Keratinocyte (primary cell): Measurements from ENCODE around the gene NRP2. TPM values are rescaled to one million over a fixed set of nuclear protein-coding genes. Genes with fewer than 3 reads are reported as not detected.

ENCODE experiments used
- DNase-seq: peaks from one replicate; pipeline ENCODE4 v3.0.0-alpha.2; 2011; ENCODE audit warnings: low read depth, missing footprints, low spot score
- FAIRE-seq: peaks from 2 replicates; lab custom pipeline; 2011; peaks lifted over from hg19 to GRCh38; lab: Jason Lieb, UNC
- H2AFZ ChIP-seq: 2 replicates; pipeline ENCODE4 v1.6.0; 2012; ENCODE audit warnings: low read length, control low read depth, inconsistent platforms; ENCODE audit not compliant: control insufficient read depth
- H3K27ac ChIP-seq: 2 replicates; pipeline ENCODE4 v1.5.1; 2011; ENCODE audit warnings: low read length; ENCODE audit not compliant: control insufficient read depth, insufficient read depth
- H3K27me3 ChIP-seq: 3 replicates; pipeline ENCODE4 v1.6.0; 2011; ENCODE audit warnings: low read length; ENCODE audit not compliant: control insufficient read depth, insufficient read depth; ENCODE audit errors: extremely low read depth
- H3K36me3 ChIP-seq, 2 experiments: 2 replicates in 1 of 2; 3 replicates in 1 of 2; pipeline ENCODE4 v1.5.1; 2011; ENCODE audit warnings: low read length in 2 of 2, mild to moderate bottlenecking in 1 of 2; ENCODE audit not compliant: control insufficient read depth in 2 of 2, insufficient read depth in 2 of 2; ENCODE audit errors: extremely low read depth in 1 of 2
- H3K4me1 ChIP-seq: 3 replicates; pipeline ENCODE4 v1.5.1; 2011; ENCODE audit warnings: low read length; ENCODE audit not compliant: control insufficient read depth, insufficient read depth; ENCODE audit errors: extremely low read depth
- H3K4me2 ChIP-seq: 3 replicates; pipeline ENCODE4 v1.6.0; 2011; ENCODE audit warnings: low read depth, low read length; ENCODE audit not compliant: control insufficient read depth, insufficient read depth; ENCODE audit errors: extremely low read depth
- H3K4me3 ChIP-seq, 3 experiments: fragments of 200-600 bp in 1 of 3; sonication (generic) in 1 of 3; 2 replicates in 2 of 3; 3 replicates in 1 of 3; pipeline ENCODE4 v1.5.1; 2011 to 2016; ENCODE audit warnings: low read length in 3 of 3, mild to moderate bottlenecking in 3 of 3, control low read depth in 2 of 3, inconsistent platforms in 1 of 3, low read depth in 1 of 3, mixed read lengths in 1 of 3, mixed run types in 1 of 3, moderate library complexity in 1 of 3; ENCODE audit not compliant: control insufficient read depth in 2 of 3, insufficient read depth in 2 of 3; ENCODE audit errors: extremely low read depth in 1 of 3
- H3K79me2 ChIP-seq: 2 replicates; pipeline ENCODE4 v1.6.0; 2012; ENCODE audit warnings: low read length; ENCODE audit not compliant: control insufficient read depth, insufficient read depth
- H3K9ac ChIP-seq: 3 replicates; pipeline ENCODE4 v1.6.0; 2011; ENCODE audit warnings: low read length; ENCODE audit not compliant: control insufficient read depth, insufficient read depth; ENCODE audit errors: extremely low read depth
- H3K9me1 ChIP-seq: 3 replicates; pipeline ENCODE4 v1.6.0; 2011; ENCODE audit warnings: low read length; ENCODE audit not compliant: control insufficient read depth, insufficient read depth; ENCODE audit errors: extremely low read depth
- H3K9me3 ChIP-seq: 2 replicates; pipeline ENCODE4 v1.5.1; 2012; ENCODE audit warnings: low read depth, low read length; ENCODE audit not compliant: control insufficient read depth
- H4K20me1 ChIP-seq: 3 replicates; pipeline ENCODE4 v1.6.0; 2011; ENCODE audit warnings: low read length; ENCODE audit not compliant: control insufficient read depth, insufficient read depth; ENCODE audit errors: extremely low read depth
- CTCF ChIP-seq, 3 experiments: IDR thresholded peaks in 1 of 3; conservative IDR thresholded peaks in 1 of 3; optimal IDR thresholded peaks in 1 of 3; 2 replicates in 2 of 3; 3 replicates in 1 of 3; pipeline versions ENCODE3 to v1.5.1; 2011; ENCODE audit warnings: low read length in 3 of 3, mild to moderate bottlenecking in 3 of 3, moderate library complexity in 2 of 3, control low read depth in 1 of 3, inconsistent platforms in 1 of 3; ENCODE audit not compliant: insufficient read depth in 2 of 3; ENCODE audit errors: extremely low read depth in 1 of 3
- EZH2 ChIP-seq: IDR thresholded peaks from one replicate; pipeline ENCODE4 v1.6.1; 2012; ENCODE audit warnings: inconsistent platforms, mild to moderate bottlenecking, low read length, moderate library complexity
- dilution Hi-C: fragments of 300-500 bp; cut with MboI; formaldehyde crosslinking; loops from one replicate; pipeline ENCODE4 v1.7.0; 2020; ENCODE audit warnings: low sequenced_read_pairs; ENCODE audit not compliant: extremely low pct_ligation_motif_present
- polyA plus RNA-seq, 5 experiments: library from polyadenylated mRNA; depleted of rRNA in 3 of 5; stranded (reverse) in 3 of 5; stranded (forward) in 1 of 5; unstranded in 1 of 5; fragments of >200 nt; gene quantifications; 1 replicate in 1 of 5; 2 replicates in 3 of 5; 3 replicates in 1 of 5; pipeline versions ENCODE4 v1.2.1 to v1.2.3, GENCODE V29; 2011 to 2012; ENCODE audit warnings: missing spikeins in 2 of 5, low read depth in 1 of 5, low replicate concordance in 1 of 5

NRP2 gene
- polyA plus RNA-seq, 1 donor (not counting 4 experiments of a cell fraction or from before 2014, with no cell fraction given): 20.6 TPM

- H2AFZ ChIP-seq: no peak overlapping the region
- H3K4me1 ChIP-seq: no peaks in the 10 kb centered on the region
- H3K4me3 ChIP-seq: no peak overlapping the region
- no peaks in the 10 kb centered on the region for H3K9me3 ChIP-seq
- H3K36me3 ChIP-seq: peaks cover 5 to 25% of the 10 kb centered on the region in 2 experiments
- no peak overlapping the region for H3K4me2 ChIP-seq
- TF ChIP-seq EZH2 (no peak), CTCF (optimal IDR thresholded peaks at IDR 0.05 in 1 of 3, IDR thresholded peaks at IDR 0.05 in 1 of 3, conservative IDR thresholded peaks at IDR 0.05 in 1 of 3; ENCODE audit: extremely low read depth in 1 of 3, insufficient read depth in 2 of 3, low read length in 3 of 3) (no peak)
- no peaks in the 10 kb centered on the region for H3K27me3 ChIP-seq
- no peak overlapping the region for H3K27ac ChIP-seq
- H3K9me1 ChIP-seq: no peaks in the 10 kb centered on the region
- H3K9ac ChIP-seq: no peak overlapping the region
- no peaks in the 10 kb centered on the region for H3K79me2 ChIP-seq
- FAIRE-seq (no peak), DNase-seq (no peak)
- no peaks in the 10 kb centered on the region for H4K20me1 ChIP-seq
- dilution Hi-C loops: no loop called here
Measured at GRCh38 chr2:205720451-205720902, 38.2 kb downstream of the NRP2 start.

GRCh38 chr2:205721057-205721449, 38.8 kb downstream of the NRP2 start:
- H3K4me3 ChIP-seq: no peak overlapping the region
- H3K9ac ChIP-seq: no peak overlapping the region
- H3K27ac ChIP-seq: no peak overlapping the region
- no peaks in the 10 kb centered on the region for H3K4me1 ChIP-seq
- H4K20me1 ChIP-seq: no peaks in the 10 kb centered on the region
- peaks cover 5 to 30% of the 10 kb centered on the region in 2 experiments for H3K36me3 ChIP-seq
- DNase-seq (no peak), FAIRE-seq (no peak)
- dilution Hi-C loops: no loop called here
- H2AFZ ChIP-seq: no peak overlapping the region
- H3K9me1 ChIP-seq: no peaks in the 10 kb centered on the region
- no peak overlapping the region for H3K4me2 ChIP-seq
- H3K27me3 ChIP-seq: no peaks in the 10 kb centered on the region
- no peaks in the 10 kb centered on the region for H3K79me2 ChIP-seq
- no peaks in the 10 kb centered on the region for H3K9me3 ChIP-seq
- TF ChIP-seq CTCF (optimal IDR thresholded peaks at IDR 0.05 in 1 of 3, IDR thresholded peaks at IDR 0.05 in 1 of 3, conservative IDR thresholded peaks at IDR 0.05 in 1 of 3; ENCODE audit: extremely low read depth in 1 of 3, insufficient read depth in 2 of 3, low read length in 3 of 3): peak; percentile 25 to 44 (median 40)
- no peak for TF ChIP-seq EZH2
